ENCODE data around the gene CST6. TPM values are rescaled to one million over a fixed set of nuclear protein-coding genes. Genes with fewer than 3 reads are reported as not detected.

CST6 gene
- total and polyA plus RNA-seq, 2 experiments from 2014 or later: 4.2 to 8.3 TPM

DNA sequence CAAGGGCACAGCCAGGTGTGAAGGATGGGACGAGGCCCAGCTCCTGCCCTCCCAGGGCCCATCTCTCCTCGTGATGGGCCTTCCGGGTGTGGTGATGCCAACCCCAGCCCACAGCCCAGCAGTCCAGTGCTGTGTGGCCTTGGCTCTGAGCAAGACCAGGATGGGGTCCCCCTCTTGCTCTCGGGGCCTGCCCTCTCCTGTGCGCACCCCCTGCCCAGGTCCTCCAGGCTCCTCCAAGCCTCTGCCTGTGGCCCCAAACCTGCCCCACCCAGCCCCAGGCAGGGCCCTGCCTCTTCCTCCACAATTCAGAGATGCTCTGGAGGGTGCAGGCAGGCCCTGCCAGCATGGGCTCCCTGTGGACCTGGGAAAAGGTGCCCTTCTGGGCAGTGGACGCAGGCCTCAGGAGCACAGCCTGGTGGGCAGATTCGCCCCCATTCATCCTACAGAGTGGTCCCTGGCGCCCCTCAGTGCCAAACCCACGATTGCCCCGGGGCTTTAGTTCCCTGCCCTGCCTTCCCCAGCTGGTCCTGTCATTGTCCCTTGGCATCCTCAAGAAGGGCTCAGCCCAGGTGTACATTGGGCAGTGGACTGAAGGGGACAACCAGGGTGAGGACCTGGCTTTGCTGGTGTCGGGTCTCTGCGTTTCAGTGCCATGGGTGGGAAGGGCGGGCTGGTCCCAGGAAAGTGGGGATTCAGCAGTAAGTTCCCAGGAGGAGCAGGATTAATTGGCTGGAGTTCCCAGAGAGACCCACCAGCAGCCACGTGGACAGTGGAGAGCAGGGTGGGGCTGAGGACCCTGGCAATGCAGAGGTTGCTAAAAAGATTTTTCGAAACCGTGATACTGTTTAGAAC is 29.6 kb upstream of the CST6 start:
- peak; percentile 30 for ATAC-seq
- H3K4me1 Mint-ChIP-seq: no peaks in the 10 kb centered on the region
- Histone ChIP-seq H2AFZ (no peak overlapping the region), H3K4me3 (no peak overlapping the region), H3K79me2 (replicated peaks; ENCODE audit: insufficient read depth) (no peaks in the 10 kb centered on the region), H3K27ac (ENCODE audit: low read depth) (no peak overlapping the region), H3K9me2 (ENCODE audit: insufficient read depth) (no peaks in the 10 kb centered on the region), H3K4me2 (no peak overlapping the region), H3K27me3 (ENCODE audit: insufficient read depth) (no peaks in the 10 kb centered on the region), H3K4me1 (ENCODE audit: insufficient read depth) (no peaks in the 10 kb centered on the region), H4K20me1 (replicated peaks; ENCODE audit: insufficient read depth) (no peaks in the 10 kb centered on the region), H3K36me3 (ENCODE audit: insufficient read depth) (no peaks in the 10 kb centered on the region), H3F3A (replicated peaks; ENCODE audit: low read depth) (no peaks in the 10 kb centered on the region)
- H3K9me3 Mint-ChIP-seq: no peaks in the 10 kb centered on the region; the same call in 2 of the 3 replicates
- no peak overlapping the region for H3K27ac Mint-ChIP-seq
- no peak overlapping the region for H3K4me3 Mint-ChIP-seq
- peak in 1 of 2 experiments; percentile 31; a peak in 1 of 4 replicates for TF ChIP-seq CTCF (conservative IDR thresholded peaks at IDR 0.05; ENCODE audit: low read depth in 2 of 2)
- TF ChIP-seq EZH2phosphoT487 (IDR thresholded peaks at IDR 0.05; ENCODE audit: unreplicated experiment): no peak
- peaks cover 17% of the 10 kb centered on the region for H3K36me3 Mint-ChIP-seq (ENCODE audit: low read depth)
- no peak for DNase-seq (ENCODE audit: low spot score)
- peaks cover 20% of the 10 kb centered on the region for H3K27me3 Mint-ChIP-seq (ENCODE audit: insufficient read depth, low read depth, poor library complexity)

- Histone ChIP-seq H3F3A (replicated peaks; ENCODE audit: low read depth) (no peaks in the 10 kb centered on the region), H3K4me3 (no peak overlapping the region), H3K36me3 (ENCODE audit: insufficient read depth) (no peaks in the 10 kb centered on the region), H3K27ac (ENCODE audit: low read depth) (no peak overlapping the region), H3K79me2 (replicated peaks; ENCODE audit: insufficient read depth) (no peaks in the 10 kb centered on the region), H2AFZ (no peak overlapping the region), H3K4me1 (ENCODE audit: insufficient read depth) (no peaks in the 10 kb centered on the region), H4K20me1 (replicated peaks; ENCODE audit: insufficient read depth) (no peaks in the 10 kb centered on the region), H3K27me3 (ENCODE audit: insufficient read depth) (no peaks in the 10 kb centered on the region), H3K9me2 (ENCODE audit: insufficient read depth) (no peaks in the 10 kb centered on the region), H3K4me2 (no peak overlapping the region)
- Mint-ChIP-seq H3K36me3 (ENCODE audit: low read depth) (peaks cover 14% of the 10 kb centered on the region), H3K4me3 (no peak overlapping the region), H3K27ac (no peak overlapping the region), H3K27me3 (ENCODE audit: insufficient read depth, low read depth, poor library complexity) (peaks cover 17% of the 10 kb centered on the region), H3K9me3 (no peaks in the 10 kb centered on the region; the same call in 2 of the 3 replicates), H3K4me1 (no peaks in the 10 kb centered on the region)
- ATAC-seq: no peak
- TF ChIP-seq ETS1 (IDR thresholded peaks at IDR 0.05) (no peak), JUNB (IDR thresholded peaks at IDR 0.05; ENCODE audit: unreplicated experiment) (no peak)
- DNase-seq (ENCODE audit: low spot score): no peak
Observed at GRCh38 chr11:65982824-65983588, 28.8 kb upstream of the CST6 start.

GRCh38 chr11:65983589-65983987 is 28.2 kb upstream of the CST6 start:
- DNase-seq (ENCODE audit: low spot score) (no peak), ATAC-seq (no peak)
- Mint-ChIP-seq H3K36me3 (ENCODE audit: low read depth) (peaks cover 12% of the 10 kb centered on the region), H3K27ac (no peak overlapping the region), H3K4me1 (no peaks in the 10 kb centered on the region), H3K27me3 (ENCODE audit: insufficient read depth, low read depth, poor library complexity) (peaks cover 17% of the 10 kb centered on the region), H3K4me3 (no peak overlapping the region), H3K9me3 (no peaks in the 10 kb centered on the region; the same call in 2 of the 3 replicates)
- Histone ChIP-seq H3K27ac (ENCODE audit: low read depth) (no peak overlapping the region), H3K27me3 (ENCODE audit: insufficient read depth) (no peaks in the 10 kb centered on the region), H3K4me2 (no peak overlapping the region), H3K79me2 (replicated peaks; ENCODE audit: insufficient read depth) (no peaks in the 10 kb centered on the region), H3F3A (replicated peaks; ENCODE audit: low read depth) (no peaks in the 10 kb centered on the region), H4K20me1 (replicated peaks; ENCODE audit: insufficient read depth) (no peaks in the 10 kb centered on the region), H3K9me2 (ENCODE audit: insufficient read depth) (no peaks in the 10 kb centered on the region), H2AFZ (no peak overlapping the region), H3K36me3 (ENCODE audit: insufficient read depth) (no peaks in the 10 kb centered on the region), H3K4me3 (no peak overlapping the region), H3K4me1 (ENCODE audit: insufficient read depth) (no peaks in the 10 kb centered on the region)
- TF ChIP-seq, protein P1, sequence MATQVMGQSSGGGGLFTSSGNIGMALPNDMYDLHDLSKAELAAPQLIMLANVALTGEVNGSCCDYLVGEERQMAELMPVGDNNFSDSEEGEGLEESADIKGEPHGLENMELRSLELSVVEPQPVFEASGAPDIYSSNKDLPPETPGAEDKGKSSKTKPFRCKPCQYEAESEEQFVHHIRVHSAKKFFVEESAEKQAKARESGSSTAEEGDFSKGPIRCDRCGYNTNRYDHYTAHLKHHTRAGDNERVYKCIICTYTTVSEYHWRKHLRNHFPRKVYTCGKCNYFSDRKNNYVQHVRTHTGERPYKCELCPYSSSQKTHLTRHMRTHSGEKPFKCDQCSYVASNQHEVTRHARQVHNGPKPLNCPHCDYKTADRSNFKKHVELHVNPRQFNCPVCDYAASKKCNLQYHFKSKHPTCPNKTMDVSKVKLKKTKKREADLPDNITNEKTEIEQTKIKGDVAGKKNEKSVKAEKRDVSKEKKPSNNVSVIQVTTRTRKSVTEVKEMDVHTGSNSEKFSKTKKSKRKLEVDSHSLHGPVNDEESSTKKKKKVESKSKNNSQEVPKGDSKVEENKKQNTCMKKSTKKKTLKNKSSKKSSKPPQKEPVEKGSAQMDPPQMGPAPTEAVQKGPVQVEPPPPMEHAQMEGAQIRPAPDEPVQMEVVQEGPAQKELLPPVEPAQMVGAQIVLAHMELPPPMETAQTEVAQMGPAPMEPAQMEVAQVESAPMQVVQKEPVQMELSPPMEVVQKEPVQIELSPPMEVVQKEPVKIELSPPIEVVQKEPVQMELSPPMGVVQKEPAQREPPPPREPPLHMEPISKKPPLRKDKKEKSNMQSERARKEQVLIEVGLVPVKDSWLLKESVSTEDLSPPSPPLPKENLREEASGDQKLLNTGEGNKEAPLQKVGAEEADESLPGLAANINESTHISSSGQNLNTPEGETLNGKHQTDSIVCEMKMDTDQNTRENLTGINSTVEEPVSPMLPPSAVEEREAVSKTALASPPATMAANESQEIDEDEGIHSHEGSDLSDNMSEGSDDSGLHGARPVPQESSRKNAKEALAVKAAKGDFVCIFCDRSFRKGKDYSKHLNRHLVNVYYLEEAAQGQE (IDR thresholded peaks at IDR 0.05; ENCODE audit: unreplicated experiment): no peak
- TF ChIP-seq EZH2phosphoT487 (IDR thresholded peaks at IDR 0.05; ENCODE audit: unreplicated experiment) (no peak), EZH2 (IDR thresholded peaks at IDR 0.05; ENCODE audit: low read depth, unreplicated experiment) (no peak), ETS1 (IDR thresholded peaks at IDR 0.05) (no peak), CREB1 (CRISPR knock-in tag; IDR thresholded peaks at IDR 0.05; ENCODE audit: low read depth) (no peak), POLR2AphosphoS5 (IDR thresholded peaks at IDR 0.05; ENCODE audit: low read depth) (no peak), ZNF114 (CRISPR knock-in tag; IDR thresholded peaks at IDR 0.05) (no peak)
